Measurements from ENCODE around the gene PRICKLE2.

DNA sequence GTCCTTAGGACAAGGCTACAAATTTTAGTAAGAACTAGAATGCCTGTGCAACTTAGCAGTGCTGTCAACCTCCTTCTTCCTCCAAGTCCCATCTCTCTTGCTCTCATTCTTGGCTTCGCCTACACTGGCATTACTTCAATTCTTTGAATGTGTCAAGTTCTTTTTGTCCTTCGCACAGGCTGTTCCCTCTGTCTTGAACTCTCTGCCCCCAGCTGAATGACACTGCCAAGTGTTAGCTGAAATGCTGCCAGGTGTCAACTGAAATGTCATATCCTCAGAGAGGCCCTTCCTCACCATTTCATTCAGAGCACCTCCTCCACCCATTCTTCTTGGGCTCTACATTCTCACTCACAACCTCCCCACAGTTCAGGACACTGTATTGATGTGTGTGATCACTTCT lies 153.1 kb downstream of the PRICKLE2 start:
- TF ChIP-seq, protein P1, sequence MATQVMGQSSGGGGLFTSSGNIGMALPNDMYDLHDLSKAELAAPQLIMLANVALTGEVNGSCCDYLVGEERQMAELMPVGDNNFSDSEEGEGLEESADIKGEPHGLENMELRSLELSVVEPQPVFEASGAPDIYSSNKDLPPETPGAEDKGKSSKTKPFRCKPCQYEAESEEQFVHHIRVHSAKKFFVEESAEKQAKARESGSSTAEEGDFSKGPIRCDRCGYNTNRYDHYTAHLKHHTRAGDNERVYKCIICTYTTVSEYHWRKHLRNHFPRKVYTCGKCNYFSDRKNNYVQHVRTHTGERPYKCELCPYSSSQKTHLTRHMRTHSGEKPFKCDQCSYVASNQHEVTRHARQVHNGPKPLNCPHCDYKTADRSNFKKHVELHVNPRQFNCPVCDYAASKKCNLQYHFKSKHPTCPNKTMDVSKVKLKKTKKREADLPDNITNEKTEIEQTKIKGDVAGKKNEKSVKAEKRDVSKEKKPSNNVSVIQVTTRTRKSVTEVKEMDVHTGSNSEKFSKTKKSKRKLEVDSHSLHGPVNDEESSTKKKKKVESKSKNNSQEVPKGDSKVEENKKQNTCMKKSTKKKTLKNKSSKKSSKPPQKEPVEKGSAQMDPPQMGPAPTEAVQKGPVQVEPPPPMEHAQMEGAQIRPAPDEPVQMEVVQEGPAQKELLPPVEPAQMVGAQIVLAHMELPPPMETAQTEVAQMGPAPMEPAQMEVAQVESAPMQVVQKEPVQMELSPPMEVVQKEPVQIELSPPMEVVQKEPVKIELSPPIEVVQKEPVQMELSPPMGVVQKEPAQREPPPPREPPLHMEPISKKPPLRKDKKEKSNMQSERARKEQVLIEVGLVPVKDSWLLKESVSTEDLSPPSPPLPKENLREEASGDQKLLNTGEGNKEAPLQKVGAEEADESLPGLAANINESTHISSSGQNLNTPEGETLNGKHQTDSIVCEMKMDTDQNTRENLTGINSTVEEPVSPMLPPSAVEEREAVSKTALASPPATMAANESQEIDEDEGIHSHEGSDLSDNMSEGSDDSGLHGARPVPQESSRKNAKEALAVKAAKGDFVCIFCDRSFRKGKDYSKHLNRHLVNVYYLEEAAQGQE (IDR thresholded peaks at IDR 0.05), result no peak
- TF ChIP-seq, protein P2, sequence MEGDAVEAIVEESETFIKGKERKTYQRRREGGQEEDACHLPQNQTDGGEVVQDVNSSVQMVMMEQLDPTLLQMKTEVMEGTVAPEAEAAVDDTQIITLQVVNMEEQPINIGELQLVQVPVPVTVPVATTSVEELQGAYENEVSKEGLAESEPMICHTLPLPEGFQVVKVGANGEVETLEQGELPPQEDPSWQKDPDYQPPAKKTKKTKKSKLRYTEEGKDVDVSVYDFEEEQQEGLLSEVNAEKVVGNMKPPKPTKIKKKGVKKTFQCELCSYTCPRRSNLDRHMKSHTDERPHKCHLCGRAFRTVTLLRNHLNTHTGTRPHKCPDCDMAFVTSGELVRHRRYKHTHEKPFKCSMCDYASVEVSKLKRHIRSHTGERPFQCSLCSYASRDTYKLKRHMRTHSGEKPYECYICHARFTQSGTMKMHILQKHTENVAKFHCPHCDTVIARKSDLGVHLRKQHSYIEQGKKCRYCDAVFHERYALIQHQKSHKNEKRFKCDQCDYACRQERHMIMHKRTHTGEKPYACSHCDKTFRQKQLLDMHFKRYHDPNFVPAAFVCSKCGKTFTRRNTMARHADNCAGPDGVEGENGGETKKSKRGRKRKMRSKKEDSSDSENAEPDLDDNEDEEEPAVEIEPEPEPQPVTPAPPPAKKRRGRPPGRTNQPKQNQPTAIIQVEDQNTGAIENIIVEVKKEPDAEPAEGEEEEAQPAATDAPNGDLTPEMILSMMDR (IDR thresholded peaks at IDR 0.05; ENCODE audit: low read depth, low read length, missing input control), result no peak
- no peak for TF ChIP-seq JUND (IDR thresholded peaks at IDR 0.05)

Data from liver (tissue), 3 donors.